ENCODE data around the gene RPS6KC1. TPM values are rescaled to one million over a fixed set of nuclear protein-coding genes. Genes with fewer than 3 reads are reported as not detected.

The RPS6KC1 gene
- total and polyA plus RNA-seq, 2 donors (not counting 1 experiment from before 2014, with no cell fraction given) = 2.4 to 19.0 TPM

DNA sequence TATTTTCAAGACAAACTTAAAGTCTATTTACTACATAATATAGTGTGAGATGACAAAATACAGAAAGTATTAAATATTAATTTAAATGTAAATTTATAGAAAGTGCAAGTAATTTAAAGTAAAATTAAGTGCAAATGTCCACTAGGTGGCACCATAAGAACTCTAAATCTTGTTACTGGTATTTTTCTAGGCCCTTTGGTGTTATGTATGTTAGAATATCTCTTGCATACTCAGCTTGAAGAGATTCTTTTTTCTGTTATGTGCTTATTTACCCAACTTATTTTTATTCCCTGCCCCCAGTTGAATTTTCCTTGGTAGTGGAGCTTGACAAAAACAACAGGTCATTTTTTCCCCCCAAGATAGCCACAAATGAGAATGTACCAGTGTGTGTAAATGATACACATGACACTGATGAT is 71.5 kb downstream of the RPS6KC1 start:
- Histone ChIP-seq H4K20me1 (ENCODE audit: control insufficient read depth, insufficient read depth, low read length, poor library complexity, severe bottlenecking) (no peaks in the 10 kb centered on the region), H3K9me3 (ENCODE audit: control extremely low read depth in 1 of 3, control insufficient read depth in 2 of 3, insufficient read depth in 1 of 3, low read length in 2 of 3) (no peaks in the 10 kb centered on the region), H3K4me2 (replicated peaks; ENCODE audit: low read depth, low read length, poor library complexity, severe bottlenecking) (no peak overlapping the region), H3K27ac (ENCODE audit: low read length in 2 of 2) (no peak overlapping the region), H3K27me3 (replicated peaks in 1 of 4; ENCODE audit: control extremely low read depth in 1 of 4, control insufficient read depth in 3 of 4, insufficient read depth in 4 of 4, low read length in 3 of 4) (no peaks in the 10 kb centered on the region), H3K9ac (ENCODE audit: low read length) (no peak overlapping the region), H2AFZ (ENCODE audit: insufficient read depth, low read depth, low read length, poor library complexity, severe bottlenecking) (no peak overlapping the region), H3K4me1 (ENCODE audit: control insufficient read depth in 2 of 2, insufficient read depth in 2 of 2, low read length in 2 of 2) (no peaks in the 10 kb centered on the region), H3K4me3 (ENCODE audit: control extremely low read depth in 1 of 5, extremely low read depth in 1 of 5, insufficient read depth in 1 of 5, low read depth in 2 of 5, low read length in 4 of 5) (no peak overlapping the region), H3K79me2 (ENCODE audit: control insufficient read depth, insufficient read depth, low read length) (peaks cover 4% of the 10 kb centered on the region), H3K36me3 (replicated peaks in 1 of 2; ENCODE audit: control extremely low read depth in 1 of 2, control insufficient read depth in 1 of 2, extremely low read depth in 1 of 2, insufficient read depth in 2 of 2, low read length in 1 of 2) (no peaks in the 10 kb centered on the region)
- H3K9me3 Mint-ChIP-seq (ENCODE audit: insufficient read depth) = no peaks in the 10 kb centered on the region
- intact Hi-C loops (cut with micrococcal nuclease) = loop anchor here (2.0 to 10.0 kb wide), 3 partner anchors 1002 to 1502 kb away; no protein-coding TSS in a partner anchor
- TF ChIP-seq EZH2 (IDR thresholded peaks at IDR 0.05; ENCODE audit: borderline replicate concordance, insufficient read depth, low read depth, low read length, poor library complexity, severe bottlenecking) = no peak
- TF ChIP-seq, protein P1, sequence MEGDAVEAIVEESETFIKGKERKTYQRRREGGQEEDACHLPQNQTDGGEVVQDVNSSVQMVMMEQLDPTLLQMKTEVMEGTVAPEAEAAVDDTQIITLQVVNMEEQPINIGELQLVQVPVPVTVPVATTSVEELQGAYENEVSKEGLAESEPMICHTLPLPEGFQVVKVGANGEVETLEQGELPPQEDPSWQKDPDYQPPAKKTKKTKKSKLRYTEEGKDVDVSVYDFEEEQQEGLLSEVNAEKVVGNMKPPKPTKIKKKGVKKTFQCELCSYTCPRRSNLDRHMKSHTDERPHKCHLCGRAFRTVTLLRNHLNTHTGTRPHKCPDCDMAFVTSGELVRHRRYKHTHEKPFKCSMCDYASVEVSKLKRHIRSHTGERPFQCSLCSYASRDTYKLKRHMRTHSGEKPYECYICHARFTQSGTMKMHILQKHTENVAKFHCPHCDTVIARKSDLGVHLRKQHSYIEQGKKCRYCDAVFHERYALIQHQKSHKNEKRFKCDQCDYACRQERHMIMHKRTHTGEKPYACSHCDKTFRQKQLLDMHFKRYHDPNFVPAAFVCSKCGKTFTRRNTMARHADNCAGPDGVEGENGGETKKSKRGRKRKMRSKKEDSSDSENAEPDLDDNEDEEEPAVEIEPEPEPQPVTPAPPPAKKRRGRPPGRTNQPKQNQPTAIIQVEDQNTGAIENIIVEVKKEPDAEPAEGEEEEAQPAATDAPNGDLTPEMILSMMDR (IDR thresholded peaks at IDR 0.05) = peak; percentile 86
- H3K4me3 Mint-ChIP-seq = no peak overlapping the region
- ChIA-PET CTCF (interaction anchor here (0.9 to 2.6 kb wide), 8 partner anchors 8 to 1206 kb away, joined by 3 to 12 read pairs (median 4); no protein-coding TSS in a partner anchor), POLR2A (no interaction called here)
- no peaks in the 10 kb centered on the region for H3K4me1 Mint-ChIP-seq
- H3K27ac Mint-ChIP-seq = no peak overlapping the region
- DNase-seq (peak; percentile 40), ATAC-seq (ENCODE audit: low read depth) (no peak)
- no peaks in the 10 kb centered on the region for H3K27me3 Mint-ChIP-seq

DNA sequence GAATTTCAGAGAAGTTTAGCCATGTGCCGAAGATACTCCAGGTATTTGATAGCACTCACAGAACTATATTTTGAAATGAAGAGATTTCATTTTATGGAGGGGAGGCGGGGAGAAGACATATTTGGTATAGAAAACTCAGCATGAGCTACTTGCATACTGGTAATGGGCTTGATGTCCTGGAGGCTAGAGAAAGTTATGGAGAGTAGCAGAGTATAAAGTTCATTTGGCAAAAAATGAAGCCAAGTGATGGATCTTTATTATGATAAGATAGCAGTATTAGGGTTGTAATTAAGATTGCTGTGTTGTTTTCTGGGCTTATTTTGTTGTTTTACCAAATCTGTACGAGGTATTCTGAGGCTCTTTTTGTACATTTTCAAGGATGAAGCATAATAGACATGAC is 72.0 kb downstream of the RPS6KC1 start:
- Histone ChIP-seq H3K27me3 (replicated peaks in 1 of 4; ENCODE audit: control extremely low read depth in 1 of 4, control insufficient read depth in 3 of 4, insufficient read depth in 4 of 4, low read length in 3 of 4) (no peaks in the 10 kb centered on the region), H2AFZ (ENCODE audit: insufficient read depth, low read depth, low read length, poor library complexity, severe bottlenecking) (no peak overlapping the region), H3K4me3 (ENCODE audit: control extremely low read depth in 1 of 5, extremely low read depth in 1 of 5, insufficient read depth in 1 of 5, low read depth in 2 of 5, low read length in 4 of 5) (no peak overlapping the region), H3K4me1 (ENCODE audit: control insufficient read depth in 2 of 2, insufficient read depth in 2 of 2, low read length in 2 of 2) (no peaks in the 10 kb centered on the region), H3K4me2 (replicated peaks; ENCODE audit: low read depth, low read length, poor library complexity, severe bottlenecking) (no peak overlapping the region), H4K20me1 (ENCODE audit: control insufficient read depth, insufficient read depth, low read length, poor library complexity, severe bottlenecking) (no peaks in the 10 kb centered on the region), H3K27ac (ENCODE audit: low read length in 2 of 2) (no peak overlapping the region), H3K79me2 (ENCODE audit: control insufficient read depth, insufficient read depth, low read length) (peaks cover 4% of the 10 kb centered on the region), H3K9me3 (ENCODE audit: control extremely low read depth in 1 of 3, control insufficient read depth in 2 of 3, insufficient read depth in 1 of 3, low read length in 2 of 3) (no peaks in the 10 kb centered on the region), H3K9ac (ENCODE audit: low read length) (no peak overlapping the region), H3K36me3 (replicated peaks in 1 of 2; ENCODE audit: control extremely low read depth in 1 of 2, control insufficient read depth in 1 of 2, extremely low read depth in 1 of 2, insufficient read depth in 2 of 2, low read length in 1 of 2) (no peaks in the 10 kb centered on the region)
- Mint-ChIP-seq H3K27me3 (no peaks in the 10 kb centered on the region), H3K4me3 (no peak overlapping the region), H3K4me1 (no peaks in the 10 kb centered on the region), H3K9me3 (ENCODE audit: insufficient read depth) (no peaks in the 10 kb centered on the region), H3K27ac (no peak overlapping the region)
- intact Hi-C loops (cut with micrococcal nuclease) = loop anchor here (2.0 to 10.0 kb wide), 3 partner anchors 1002 to 1502 kb away; no protein-coding TSS in a partner anchor
- POLR2A ChIA-PET = no interaction called here
- TF ChIP-seq, protein P1 (IDR thresholded peaks at IDR 0.05) = no peak
- no peak for TF ChIP-seq EZH2 (IDR thresholded peaks at IDR 0.05; ENCODE audit: borderline replicate concordance, insufficient read depth, low read depth, low read length, poor library complexity, severe bottlenecking)
- CTCF ChIA-PET = interaction anchor here (0.8 to 2.6 kb wide), 10 partner anchors 8 to 1206 kb away, joined by 3 to 12 read pairs (median 4); no protein-coding TSS in a partner anchor
- 100% methylated on average over 2 of the region's 3 CpGs for WGBS (ENCODE audit: insufficient coverage)
- ATAC-seq (ENCODE audit: low read depth) (no peak), DNase-seq (no peak)
